H9 (cell line): ENCODE data around the gene GALNT12. TPM values are rescaled to one million over a fixed set of nuclear protein-coding genes. Genes with fewer than 3 reads are reported as not detected.

Source experiments
- DNase-seq: peaks from one replicate; pipeline ENCODE4 v3.0.0-alpha.2; 2017
- H2AFZ ChIP-seq: one replicate; pipeline ENCODE4 v1.6.1; 2013; ENCODE audit warnings: mild to moderate bottlenecking, low read length, control low read depth, moderate library complexity
- H2AK5ac ChIP-seq: 2 replicates; pipeline ENCODE4 v1.6.1; 2013; ENCODE audit warnings: low read length, control low read depth, mixed read lengths; ENCODE audit not compliant: insufficient read length
- H2BK120ac ChIP-seq: one replicate; pipeline ENCODE4 v1.6.1; 2013; ENCODE audit warnings: low read depth, mild to moderate bottlenecking, low read length, control low read depth, inconsistent platforms; ENCODE audit not compliant: poor library complexity, severe bottlenecking
- H2BK12ac ChIP-seq: 2 replicates; pipeline ENCODE4 v1.6.1; 2013; ENCODE audit warnings: low read length, control low read depth, mixed read lengths, low read depth; ENCODE audit not compliant: insufficient read length
- H2BK15ac ChIP-seq: 2 replicates; pipeline ENCODE4 v1.6.1; 2013; ENCODE audit warnings: low read depth, low read length, control low read depth
- H2BK20ac ChIP-seq: one replicate; pipeline ENCODE4 v1.6.1; 2013; ENCODE audit warnings: low read depth, mild to moderate bottlenecking, low read length, control low read depth, inconsistent platforms; ENCODE audit not compliant: poor library complexity, severe bottlenecking
- H2BK5ac ChIP-seq: 2 replicates; pipeline ENCODE4 v1.6.1; 2013; ENCODE audit warnings: low read length, control low read depth, mixed read lengths; ENCODE audit not compliant: insufficient read length
- H3K14ac ChIP-seq: 2 replicates; pipeline ENCODE4 v1.6.1; 2013; ENCODE audit warnings: low read length, control low read depth; ENCODE audit not compliant: insufficient read depth
- H3K18ac ChIP-seq: 2 replicates; pipeline ENCODE4 v1.6.1; 2013; ENCODE audit warnings: low read depth, mild to moderate bottlenecking, mixed read lengths, low read length, control low read depth; ENCODE audit not compliant: insufficient read length
- H3K23ac ChIP-seq: 2 replicates; pipeline ENCODE4 v1.6.1; 2013; ENCODE audit warnings: low read length, control low read depth, mixed read lengths, low read depth; ENCODE audit not compliant: insufficient read length
- H3K23me2 ChIP-seq: 2 replicates; pipeline ENCODE4 v1.6.1; 2013; ENCODE audit warnings: low read depth, mild to moderate bottlenecking, mixed read lengths, low read length, control low read depth; ENCODE audit not compliant: insufficient read length, poor library complexity, severe bottlenecking
- H3K27ac ChIP-seq: 2 replicates; pipeline ENCODE4 v1.5.1; 2013; ENCODE audit warnings: low read length, control low read depth, mixed read lengths, low read depth; ENCODE audit not compliant: insufficient read length
- H3K27me3 ChIP-seq: 2 replicates; pipeline ENCODE4 v1.6.1; 2013; ENCODE audit warnings: low read length, control low read depth, inconsistent platforms; ENCODE audit not compliant: insufficient read depth
- H3K4ac ChIP-seq: 2 replicates; pipeline ENCODE4 v1.6.1; 2013; ENCODE audit warnings: low read depth, mild to moderate bottlenecking, control low read depth, inconsistent platforms, low read length, moderate library complexity
- H3K4me1 ChIP-seq: 2 replicates; pipeline ENCODE4 v1.6.1; 2013; ENCODE audit warnings: low read length, control low read depth, inconsistent platforms; ENCODE audit not compliant: insufficient read depth
- H3K4me2 ChIP-seq: 2 replicates; pipeline ENCODE4 v1.6.1; 2013; ENCODE audit warnings: low read length, control low read depth, mixed read lengths; ENCODE audit not compliant: insufficient read length, insufficient read depth
- H3K56ac ChIP-seq: 2 replicates; pipeline ENCODE4 v1.6.1; 2013; ENCODE audit warnings: low read depth, mild to moderate bottlenecking, mixed read lengths, low read length, control low read depth; ENCODE audit not compliant: insufficient read length
- H3K79me1 ChIP-seq: 2 replicates; pipeline ENCODE4 v1.6.1; 2013; ENCODE audit warnings: low read depth, mild to moderate bottlenecking, moderate library complexity, low read length, control low read depth, inconsistent platforms; ENCODE audit not compliant: insufficient read depth, poor library complexity, severe bottlenecking
- H3K79me2 ChIP-seq: 2 replicates; pipeline ENCODE4 v1.6.1; 2013; ENCODE audit warnings: low read length, control low read depth, inconsistent platforms; ENCODE audit not compliant: insufficient read depth
- H3K9ac ChIP-seq: 2 replicates; pipeline ENCODE4 v1.6.1; 2013; ENCODE audit warnings: low read length, control low read depth, mixed read lengths; ENCODE audit not compliant: insufficient read length; ENCODE audit errors: extremely low read depth
- H3K9me3 ChIP-seq: one replicate; pipeline ENCODE4 v1.6.1; 2013; ENCODE audit warnings: low read depth, low read length, inconsistent platforms; ENCODE audit not compliant: control insufficient read depth
- H3T11ph ChIP-seq: one replicate; pipeline ENCODE4 v1.6.1; 2013; ENCODE audit warnings: mild to moderate bottlenecking, low read length, control low read depth, inconsistent platforms
- H4K20me1 ChIP-seq: one replicate; pipeline ENCODE4 v1.6.1; 2013; ENCODE audit not compliant: control insufficient read depth, insufficient read length, insufficient read depth
- H4K5ac ChIP-seq: 2 replicates; pipeline ENCODE4 v1.6.1; 2013; ENCODE audit warnings: low read depth, mild to moderate bottlenecking, mixed read lengths, low read length, control low read depth; ENCODE audit not compliant: insufficient read length
- H4K8ac ChIP-seq: replicated peaks from 2 replicates; pipeline ENCODE4 v1.6.1; 2013; ENCODE audit warnings: low read length, control low read depth, mixed read lengths, low read depth; ENCODE audit not compliant: insufficient read length
- H4K91ac ChIP-seq: 2 replicates; pipeline ENCODE4 v1.6.1; 2013; ENCODE audit warnings: low read depth, mild to moderate bottlenecking, moderate library complexity, mixed read lengths, low read length, control low read depth; ENCODE audit not compliant: insufficient read length
- H3K27ac Mint-ChIP-seq, 3 experiments: 2 replicates in 2 of 3; 3 replicates in 1 of 3; pipeline ENCODE4 v1.8.0; 2020 to 2021; ENCODE audit warnings: mixed read lengths in 3 of 3, mild to moderate bottlenecking in 1 of 3, moderate library complexity in 1 of 3
- H3K27me3 Mint-ChIP-seq: 2 replicates; pipeline ENCODE4 v1.8.0; 2021; ENCODE audit warnings: low read depth, mild to moderate bottlenecking, moderate library complexity, mixed read lengths
- H3K36me3 Mint-ChIP-seq, 3 experiments: 2 replicates in 2 of 3; 3 replicates in 1 of 3; pipeline ENCODE4 v1.8.0; 2020 to 2021; ENCODE audit warnings: low read depth in 3 of 3, mixed read lengths in 3 of 3; ENCODE audit not compliant: insufficient read depth in 1 of 3
- H3K4me1 Mint-ChIP-seq, 2 experiments: 2 replicates each; pipeline ENCODE4 v1.8.0; 2020; ENCODE audit warnings: mixed read lengths in 2 of 2
- H3K4me3 Mint-ChIP-seq, 2 experiments: 2 replicates in 1 of 2; 3 replicates in 1 of 2; pipeline ENCODE4 v1.8.0; 2020 to 2021; ENCODE audit warnings: mild to moderate bottlenecking in 2 of 2, mixed read lengths in 2 of 2, moderate library complexity in 1 of 2
- H3K9me3 Mint-ChIP-seq, 2 experiments: 2 replicates in 1 of 2; 3 replicates in 1 of 2; pipeline ENCODE4 v1.8.0; 2020; ENCODE audit warnings: mild to moderate bottlenecking in 2 of 2, mixed read lengths in 2 of 2, moderate library complexity in 1 of 2
- WGBS: extraction: QIAGEN DNeasy Blood & Tissue Kit; methylation state at CpG from one replicate; pipeline ENCODE4 v1.1.7; 2013; ENCODE audit warnings: missing lambda C conversion rate, low lambda C conversion rate, mixed read lengths; ENCODE audit not compliant: insufficient read length; ENCODE audit errors: extremely low coverage; 5-methylcytosine and 5-hydroxymethylcytosine counted together
- total RNA-seq: library from RNA; stranded (reverse); gene quantifications from 2 replicates; pipeline ENCODE4 v1.2.1, GENCODE V29; 2021
- TF ChIP-seq, protein P1 (sequence below): fragments of 200-600 bp; sonication (generic); conservative IDR thresholded peaks from 3 replicates; pipeline ENCODE4 v1.8.0; 2021; ENCODE audit warnings: antibody characterized with exemption, mild to moderate bottlenecking

GALNT12 gene
- total RNA-seq, 1 experiment from 2014 or later, result 18.0 TPM

DNA sequence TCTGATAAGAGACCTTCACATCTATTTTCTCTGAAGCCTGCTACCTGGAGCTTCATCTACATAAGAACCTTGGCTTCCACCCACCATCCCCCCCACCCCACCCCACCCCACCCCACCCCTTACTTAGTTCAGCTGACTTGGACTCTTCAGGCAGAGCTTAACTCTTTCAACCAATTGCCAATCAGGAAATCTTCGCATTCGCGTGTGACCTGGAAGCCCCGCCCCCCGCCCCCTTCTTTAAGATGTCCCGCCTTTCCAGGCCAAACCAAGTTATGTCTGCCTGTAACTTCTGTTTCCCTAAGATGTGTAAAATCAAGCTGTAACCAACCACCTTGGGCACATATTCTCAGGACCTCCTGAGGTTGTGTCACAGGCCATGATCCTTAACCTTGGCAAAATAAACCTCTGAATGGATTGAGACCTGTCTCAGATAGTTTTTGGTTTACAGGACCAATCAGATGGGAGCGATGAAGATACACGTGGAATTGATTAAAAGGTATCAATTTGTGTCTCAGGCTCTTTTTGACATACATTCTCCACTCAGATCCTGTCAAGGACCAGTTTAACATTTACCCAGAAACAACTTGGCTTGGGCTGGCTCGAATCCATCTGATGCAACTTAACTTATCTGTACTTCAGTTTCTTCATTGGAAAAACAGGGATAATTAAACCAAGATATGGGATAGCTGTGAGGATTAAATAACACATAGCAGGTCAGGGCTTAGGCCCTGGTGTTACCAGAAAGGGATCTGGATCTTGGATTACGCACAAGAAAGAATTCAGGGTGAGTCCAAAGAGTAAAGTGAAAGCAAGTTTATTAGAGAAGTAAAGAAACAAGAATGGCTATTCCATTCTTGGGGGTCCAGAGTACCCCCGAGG is 43.6 kb downstream of the GALNT12 start:
- no peak overlapping the region for H4K91ac ChIP-seq
- no peak overlapping the region for H3K18ac ChIP-seq
- H3K36me3 Mint-ChIP-seq, result peaks cover 0 to 6% (median 4%) of the 10 kb centered on the region in 3 experiments; a peak in 3 of 7 replicates
- H3K27ac ChIP-seq, result no peak overlapping the region
- peak; percentile 69 for DNase-seq
- no peak overlapping the region for H2AK5ac ChIP-seq
- no peak overlapping the region for H3K4me3 Mint-ChIP-seq
- peaks cover 4% of the 10 kb centered on the region; the same call in 1 of the 2 replicates for H3K27me3 Mint-ChIP-seq
- H3K56ac ChIP-seq, result no peak overlapping the region
- H3K9ac ChIP-seq, result no peak overlapping the region
- H3K79me2 ChIP-seq, result no peaks in the 10 kb centered on the region
- H2BK20ac ChIP-seq, result no peak overlapping the region
- H2BK5ac ChIP-seq, result no peak overlapping the region
- H3K23me2 ChIP-seq, result no peaks in the 10 kb centered on the region
- H3K9me3 ChIP-seq, result no peaks in the 10 kb centered on the region
- no peaks in the 10 kb centered on the region; the same call in 1 of the 2 replicates for H3K4me1 ChIP-seq
- no peak overlapping the region for H2BK120ac ChIP-seq
- H3K9me3 Mint-ChIP-seq, result no peaks in the 10 kb centered on the region
- TF ChIP-seq, protein P1, sequence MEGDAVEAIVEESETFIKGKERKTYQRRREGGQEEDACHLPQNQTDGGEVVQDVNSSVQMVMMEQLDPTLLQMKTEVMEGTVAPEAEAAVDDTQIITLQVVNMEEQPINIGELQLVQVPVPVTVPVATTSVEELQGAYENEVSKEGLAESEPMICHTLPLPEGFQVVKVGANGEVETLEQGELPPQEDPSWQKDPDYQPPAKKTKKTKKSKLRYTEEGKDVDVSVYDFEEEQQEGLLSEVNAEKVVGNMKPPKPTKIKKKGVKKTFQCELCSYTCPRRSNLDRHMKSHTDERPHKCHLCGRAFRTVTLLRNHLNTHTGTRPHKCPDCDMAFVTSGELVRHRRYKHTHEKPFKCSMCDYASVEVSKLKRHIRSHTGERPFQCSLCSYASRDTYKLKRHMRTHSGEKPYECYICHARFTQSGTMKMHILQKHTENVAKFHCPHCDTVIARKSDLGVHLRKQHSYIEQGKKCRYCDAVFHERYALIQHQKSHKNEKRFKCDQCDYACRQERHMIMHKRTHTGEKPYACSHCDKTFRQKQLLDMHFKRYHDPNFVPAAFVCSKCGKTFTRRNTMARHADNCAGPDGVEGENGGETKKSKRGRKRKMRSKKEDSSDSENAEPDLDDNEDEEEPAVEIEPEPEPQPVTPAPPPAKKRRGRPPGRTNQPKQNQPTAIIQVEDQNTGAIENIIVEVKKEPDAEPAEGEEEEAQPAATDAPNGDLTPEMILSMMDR, result no peak
- H2BK15ac ChIP-seq, result no peak overlapping the region
- H2AFZ ChIP-seq, result no peak overlapping the region
- no CpG with 5 or more reads among the region's 11 CpGs for WGBS
- no peak overlapping the region for H2BK12ac ChIP-seq
- H3K27ac Mint-ChIP-seq, result no peak overlapping the region
- H3K27me3 ChIP-seq, result no peaks in the 10 kb centered on the region
- no peak overlapping the region for H3K4me2 ChIP-seq
- no peak overlapping the region for H3K4ac ChIP-seq
- no peak overlapping the region for H4K5ac ChIP-seq
- H4K20me1 ChIP-seq, result no peaks in the 10 kb centered on the region
- peaks cover 14 to 23% of the 10 kb centered on the region in 2 experiments for H3K4me1 Mint-ChIP-seq
- H4K8ac ChIP-seq, result no peak overlapping the region
- H3T11ph ChIP-seq, result no peak overlapping the region
- H3K23ac ChIP-seq, result no peak overlapping the region
- no peak overlapping the region for H3K14ac ChIP-seq
- H3K79me1 ChIP-seq, result no peaks in the 10 kb centered on the region
